SK-N-SH (cell line): ENCODE results near the gene UPF3A. TPM values are rescaled to one million over a fixed set of nuclear protein-coding genes. Genes with fewer than 3 reads are reported as not detected.

Experiments used
- CTCF ChIA-PET: fragments of 300-600, 350-600 bp; formaldehyde crosslinking; extraction: SDS; loops from one replicate; lab custom pipeline; 2021; lab: Yijun Ruan, JAX
- POLR2A ChIA-PET: fragments of 350-600 bp; sonication (Branson Sonifier 250); formaldehyde crosslinking; extraction: SDS; loops from one replicate; lab custom pipeline; 2020; ENCODE audit warnings: antibody characterized with exemption, inconsistent platforms; lab: Yijun Ruan, JAX
- DNase-seq: peaks from one replicate; pipeline ENCODE4 v3.0.0; 2012
- H2AFZ ChIP-seq: fragments of 200-600 bp; sonication (generic); 2 replicates; pipeline ENCODE4 v1.8.1; 2016; ENCODE audit warnings: antibody characterized with exemption, mild to moderate bottlenecking, low read depth
- H3F3A ChIP-seq: fragments of 200-600 bp; sonication (generic); replicated peaks from 2 replicates; pipeline ENCODE3; 2016; ENCODE audit warnings: antibody characterized with exemption, mild to moderate bottlenecking; ENCODE audit not compliant: insufficient read depth
- H3K27ac ChIP-seq, 2 experiments: fragments of 200-500 bp in 1 of 2; fragments of 200-600 bp in 1 of 2; sonication (Bioruptor generic) in 1 of 2; sonication (generic), shearing (Covaris generic) in 1 of 2; 2 replicates each; pipeline versions ENCODE4 v1.5.1 to v1.6.1; 2014 to 2016; ENCODE audit warnings: low read depth in 2 of 2, inconsistent platforms in 1 of 2, low read length in 1 of 2, mild to moderate bottlenecking in 1 of 2, mixed read lengths in 1 of 2
- H3K27me3 ChIP-seq: fragments of 200-600 bp; sonication (generic), shearing (Covaris generic); 2 replicates; pipeline ENCODE4 v1.6.1; 2016; ENCODE audit warnings: mixed run types; ENCODE audit not compliant: insufficient read depth
- H3K36me3 ChIP-seq, 2 experiments: fragments of 200-500 bp in 1 of 2; fragments of 200-600 bp in 1 of 2; sonication (Bioruptor generic) in 1 of 2; sonication (generic) in 1 of 2; replicated peaks in 1 of 2; 2 replicates each; pipeline versions ENCODE3 to v1.5.1; 2014 to 2016; ENCODE audit warnings: low read length in 1 of 2, mild to moderate bottlenecking in 1 of 2; ENCODE audit not compliant: insufficient read depth in 2 of 2, control insufficient read depth in 1 of 2
- H3K4me1 ChIP-seq, 2 experiments: fragments of 200-500 bp in 1 of 2; fragments of 200-600 bp in 1 of 2; sonication (Bioruptor generic) in 1 of 2; sonication (generic), shearing (Covaris generic) in 1 of 2; 2 replicates each; pipeline versions ENCODE4 v1.5.1 to v1.6.1; 2014 to 2016; ENCODE audit warnings: low read depth in 1 of 2, low read length in 1 of 2, mixed run types in 1 of 2; ENCODE audit not compliant: insufficient read depth in 2 of 2, control insufficient read depth in 1 of 2
- H3K4me2 ChIP-seq: fragments of 200-600 bp; sonication (generic), shearing (Covaris generic); 2 replicates; pipeline ENCODE4 v1.6.1; 2017; ENCODE audit warnings: mixed run types
- H3K4me3 ChIP-seq, 2 experiments: fragments of 200-500 bp in 1 of 2; fragments of 200-600 bp in 1 of 2; sonication (Bioruptor generic) in 1 of 2; sonication (generic), shearing (Covaris generic) in 1 of 2; 2 replicates each; pipeline versions ENCODE4 v1.5.1 to v1.8.1; 2014 to 2016; ENCODE audit warnings: low read depth in 2 of 2, inconsistent platforms in 1 of 2, low read length in 1 of 2, mild to moderate bottlenecking in 1 of 2, mixed read lengths in 1 of 2, moderate library complexity in 1 of 2
- H3K79me2 ChIP-seq: fragments of 200-600 bp; sonication (generic); 2 replicates; pipeline ENCODE4 v1.8.1; 2017; ENCODE audit warnings: mild to moderate bottlenecking; ENCODE audit not compliant: insufficient read depth
- H3K9ac ChIP-seq: fragments of 200-600 bp; sonication (generic); 2 replicates; pipeline ENCODE4 v1.6.1; 2017; ENCODE audit warnings: mixed run types
- H3K9me2 ChIP-seq: fragments of 200-600 bp; sonication (generic); 2 replicates; pipeline ENCODE4 v1.6.1; 2017; ENCODE audit warnings: mixed run types
- H3K9me3 ChIP-seq: fragments of 200-600 bp; sonication (generic); 2 replicates; pipeline ENCODE4 v1.6.1; 2017; ENCODE audit warnings: mixed run types, mild to moderate bottlenecking, moderate library complexity
- H4K20me1 ChIP-seq: fragments of 200-600 bp; sonication (generic); 2 replicates; pipeline ENCODE4 v1.6.1; 2017; ENCODE audit warnings: mild to moderate bottlenecking, mixed run types; ENCODE audit not compliant: insufficient read depth
- EZH2phosphoT487 ChIP-seq: fragments of 200-600 bp; sonication (generic); IDR thresholded peaks from 2 replicates; pipeline ENCODE4 v1.6.1; 2017; ENCODE audit warnings: low read depth, mixed run types, mild to moderate bottlenecking, antibody characterized with exemption, moderate library complexity, borderline replicate concordance
- FOXM1 ChIP-seq: IDR thresholded peaks from 2 replicates; pipeline ENCODE4 v1.4.0; 2012; ENCODE audit warnings: low read depth, mild to moderate bottlenecking
- GATA2 ChIP-seq: sonication (generic); formaldehyde crosslinking; IDR thresholded peaks from 2 replicates; pipeline ENCODE4 v1.5.0; 2020; ENCODE audit warnings: mild to moderate bottlenecking, missing genetic modification reagents
- JUND ChIP-seq: IDR thresholded peaks from 2 replicates; pipeline ENCODE4 v1.4.0; 2012
- MEF2A ChIP-seq: IDR thresholded peaks from 2 replicates; pipeline ENCODE4 v1.4.0; 2012; ENCODE audit warnings: low read depth, borderline replicate concordance
- TAF1 ChIP-seq: IDR thresholded peaks from 2 replicates; pipeline ENCODE4 v1.6.1; 2012; ENCODE audit warnings: low read depth, mild to moderate bottlenecking, low read length, moderate library complexity, borderline replicate concordance
- TEAD4 ChIP-seq: IDR thresholded peaks from 2 replicates; pipeline ENCODE4 v1.4.0; 2012; ENCODE audit warnings: mild to moderate bottlenecking, borderline replicate concordance; ENCODE audit not compliant: insufficient read depth
- USF1 ChIP-seq: IDR thresholded peaks from 2 replicates; pipeline ENCODE4 v1.4.0; 2012; ENCODE audit warnings: low read depth, borderline replicate concordance
- WGBS: methylation state at CpG from one replicate; pipeline ENCODE4 v1.1.6; 2017; ENCODE audit warnings: low lambda C conversion rate; 5-methylcytosine and 5-hydroxymethylcytosine counted together
- polyA plus RNA-seq, 3 experiments: library from polyadenylated mRNA; depleted of rRNA; stranded (reverse); fragments of >200 nt; gene quantifications; 2 replicates each; pipeline ENCODE4 v1.2.3, GENCODE V29; 2012
- TF ChIP-seq, protein P1 (sequence below): IDR thresholded peaks from 2 replicates; pipeline ENCODE4 v1.4.0; 2012; ENCODE audit warnings: low read depth, borderline replicate concordance
- TF ChIP-seq, protein P2 (sequence below): IDR thresholded peaks from 2 replicates; pipeline ENCODE4 v1.6.1; 2012; ENCODE audit warnings: mild to moderate bottlenecking, low read depth, low read length, moderate library complexity
- TF ChIP-seq, protein P3 (sequence below): fragments of 150-350 bp; IDR thresholded peaks from 2 replicates; pipeline ENCODE4 v1.6.1; 2016; ENCODE audit warnings: mild to moderate bottlenecking, low read depth, low read length

Gene UPF3A
- polyA plus RNA-seq, 1 of the 3 experiments (the other 2 are of a cell fraction): 63.2 TPM

DNA sequence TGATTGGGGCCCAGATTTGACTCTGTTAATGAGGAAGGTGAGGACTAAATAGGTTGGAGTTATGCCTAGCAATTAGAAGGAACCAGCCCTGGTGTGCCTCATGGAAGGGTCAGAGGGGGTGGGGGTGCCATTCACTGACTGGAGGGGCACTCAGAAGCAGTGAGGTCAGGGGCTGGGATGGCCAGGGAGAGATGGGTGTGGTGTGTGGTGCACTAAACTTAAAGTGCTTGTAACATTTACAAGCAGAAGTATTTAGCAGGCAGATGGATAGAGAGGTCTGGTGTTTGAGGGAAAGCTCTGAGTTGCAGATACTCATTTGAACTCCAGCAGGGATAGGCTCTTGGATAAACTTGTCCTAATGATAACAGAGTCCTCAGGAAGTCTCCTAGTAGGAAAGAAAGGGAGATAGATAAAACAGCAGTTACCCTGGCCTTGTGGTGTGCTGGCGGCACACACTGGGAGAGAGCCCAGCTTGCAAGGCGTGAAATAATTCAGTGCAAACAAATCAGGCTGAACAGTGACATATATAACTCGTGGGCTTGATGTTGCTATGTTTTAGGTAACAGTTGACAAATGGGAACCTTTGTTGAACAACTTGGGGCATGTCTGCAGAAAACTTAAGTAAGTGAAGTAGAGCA is 20.0 kb upstream of the UPF3A start:
- no peak overlapping the region for H3K4me3 ChIP-seq
- TF ChIP-seq MEF2A (no peak), TEAD4 (no peak), JUND (no peak), GATA2 (CRISPR knock-in tag) (no peak), FOXM1 (no peak), TAF1 (no peak), USF1 (no peak), EZH2phosphoT487 (no peak)
- TF ChIP-seq, protein P1, sequence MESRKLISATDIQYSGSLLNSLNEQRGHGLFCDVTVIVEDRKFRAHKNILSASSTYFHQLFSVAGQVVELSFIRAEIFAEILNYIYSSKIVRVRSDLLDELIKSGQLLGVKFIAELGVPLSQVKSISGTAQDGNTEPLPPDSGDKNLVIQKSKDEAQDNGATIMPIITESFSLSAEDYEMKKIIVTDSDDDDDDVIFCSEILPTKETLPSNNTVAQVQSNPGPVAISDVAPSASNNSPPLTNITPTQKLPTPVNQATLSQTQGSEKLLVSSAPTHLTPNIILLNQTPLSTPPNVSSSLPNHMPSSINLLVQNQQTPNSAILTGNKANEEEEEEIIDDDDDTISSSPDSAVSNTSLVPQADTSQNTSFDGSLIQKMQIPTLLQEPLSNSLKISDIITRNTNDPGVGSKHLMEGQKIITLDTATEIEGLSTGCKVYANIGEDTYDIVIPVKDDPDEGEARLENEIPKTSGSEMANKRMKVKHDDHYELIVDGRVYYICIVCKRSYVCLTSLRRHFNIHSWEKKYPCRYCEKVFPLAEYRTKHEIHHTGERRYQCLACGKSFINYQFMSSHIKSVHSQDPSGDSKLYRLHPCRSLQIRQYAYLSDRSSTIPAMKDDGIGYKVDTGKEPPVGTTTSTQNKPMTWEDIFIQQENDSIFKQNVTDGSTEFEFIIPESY: no peak
- TF ChIP-seq, protein P2, sequence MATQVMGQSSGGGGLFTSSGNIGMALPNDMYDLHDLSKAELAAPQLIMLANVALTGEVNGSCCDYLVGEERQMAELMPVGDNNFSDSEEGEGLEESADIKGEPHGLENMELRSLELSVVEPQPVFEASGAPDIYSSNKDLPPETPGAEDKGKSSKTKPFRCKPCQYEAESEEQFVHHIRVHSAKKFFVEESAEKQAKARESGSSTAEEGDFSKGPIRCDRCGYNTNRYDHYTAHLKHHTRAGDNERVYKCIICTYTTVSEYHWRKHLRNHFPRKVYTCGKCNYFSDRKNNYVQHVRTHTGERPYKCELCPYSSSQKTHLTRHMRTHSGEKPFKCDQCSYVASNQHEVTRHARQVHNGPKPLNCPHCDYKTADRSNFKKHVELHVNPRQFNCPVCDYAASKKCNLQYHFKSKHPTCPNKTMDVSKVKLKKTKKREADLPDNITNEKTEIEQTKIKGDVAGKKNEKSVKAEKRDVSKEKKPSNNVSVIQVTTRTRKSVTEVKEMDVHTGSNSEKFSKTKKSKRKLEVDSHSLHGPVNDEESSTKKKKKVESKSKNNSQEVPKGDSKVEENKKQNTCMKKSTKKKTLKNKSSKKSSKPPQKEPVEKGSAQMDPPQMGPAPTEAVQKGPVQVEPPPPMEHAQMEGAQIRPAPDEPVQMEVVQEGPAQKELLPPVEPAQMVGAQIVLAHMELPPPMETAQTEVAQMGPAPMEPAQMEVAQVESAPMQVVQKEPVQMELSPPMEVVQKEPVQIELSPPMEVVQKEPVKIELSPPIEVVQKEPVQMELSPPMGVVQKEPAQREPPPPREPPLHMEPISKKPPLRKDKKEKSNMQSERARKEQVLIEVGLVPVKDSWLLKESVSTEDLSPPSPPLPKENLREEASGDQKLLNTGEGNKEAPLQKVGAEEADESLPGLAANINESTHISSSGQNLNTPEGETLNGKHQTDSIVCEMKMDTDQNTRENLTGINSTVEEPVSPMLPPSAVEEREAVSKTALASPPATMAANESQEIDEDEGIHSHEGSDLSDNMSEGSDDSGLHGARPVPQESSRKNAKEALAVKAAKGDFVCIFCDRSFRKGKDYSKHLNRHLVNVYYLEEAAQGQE: no peak
- TF ChIP-seq, protein P3, sequence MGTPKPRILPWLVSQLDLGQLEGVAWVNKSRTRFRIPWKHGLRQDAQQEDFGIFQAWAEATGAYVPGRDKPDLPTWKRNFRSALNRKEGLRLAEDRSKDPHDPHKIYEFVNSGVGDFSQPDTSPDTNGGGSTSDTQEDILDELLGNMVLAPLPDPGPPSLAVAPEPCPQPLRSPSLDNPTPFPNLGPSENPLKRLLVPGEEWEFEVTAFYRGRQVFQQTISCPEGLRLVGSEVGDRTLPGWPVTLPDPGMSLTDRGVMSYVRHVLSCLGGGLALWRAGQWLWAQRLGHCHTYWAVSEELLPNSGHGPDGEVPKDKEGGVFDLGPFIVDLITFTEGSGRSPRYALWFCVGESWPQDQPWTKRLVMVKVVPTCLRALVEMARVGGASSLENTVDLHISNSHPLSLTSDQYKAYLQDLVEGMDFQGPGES: no peak
- H2AFZ ChIP-seq: no peak overlapping the region
- no peak overlapping the region for H3K9ac ChIP-seq
- H4K20me1 ChIP-seq: no peaks in the 10 kb centered on the region
- no peak overlapping the region for H3K4me2 ChIP-seq
- no peaks in the 10 kb centered on the region for H3K9me3 ChIP-seq
- H3K4me1 ChIP-seq: peaks cover 0 to 24% of the 10 kb centered on the region in 2 experiments; a peak in 2 of 4 replicates
- ChIA-PET POLR2A (interaction anchor here (0.6 kb wide), 1 partner anchor 11 kb away, joined by 4 read pairs; no protein-coding TSS in a partner anchor), CTCF (no interaction called here)
- WGBS: 100% methylated on average over 3 of the region's 3 CpGs
- H3K79me2 ChIP-seq: peaks cover 9% of the 10 kb centered on the region; the same call in 1 of the 2 replicates
- H3K9me2 ChIP-seq: no peaks in the 10 kb centered on the region
- H3K27me3 ChIP-seq: no peaks in the 10 kb centered on the region
- H3K27ac ChIP-seq: no peak overlapping the region; a peak in 1 of 4 replicates
- peaks cover 86% of the 10 kb centered on the region in 2 experiments for H3K36me3 ChIP-seq
- DNase-seq: no peak
- H3F3A ChIP-seq: peaks cover 46% of the 10 kb centered on the region
